Neural cell (in vitro differentiated cells): ENCODE data around the gene SPIN1. TPM values are rescaled to one million over a fixed set of nuclear protein-coding genes. Genes with fewer than 3 reads are reported as not detected.

Source experiments
- H2AFZ ChIP-seq: fragments of 200-600, 300-800 bp; sonication (generic), shearing (Covaris generic); 2 replicates; pipeline ENCODE4 v1.6.0; 2014; ENCODE audit warnings: low read depth, mild to moderate bottlenecking, antibody characterized with exemption, low read length, moderate library complexity
- H3F3A ChIP-seq: fragments of 200-600 bp; shearing (Covaris generic); 2 replicates; pipeline ENCODE4 v1.6.1; 2016; ENCODE audit warnings: mild to moderate bottlenecking, moderate library complexity, mixed read lengths, antibody characterized with exemption, low read length; ENCODE audit not compliant: insufficient read depth, poor library complexity, severe bottlenecking
- H3K27ac ChIP-seq: fragments of 200-600, 300-800 bp; sonication (generic), shearing (Covaris generic); 2 replicates; pipeline ENCODE4 v1.5.1; 2014; ENCODE audit warnings: mild to moderate bottlenecking, low read length, moderate library complexity
- H3K27me3 ChIP-seq: fragments of 300-800, 200-600 bp; sonication (generic), shearing (Covaris generic); 2 replicates; pipeline ENCODE4 v1.6.0; 2014; ENCODE audit warnings: mild to moderate bottlenecking, low read depth, low read length, moderate library complexity; ENCODE audit not compliant: insufficient read depth
- H3K36me3 ChIP-seq: fragments of 300-800, 200-600 bp; sonication (generic), shearing (Covaris generic); 2 replicates; pipeline ENCODE4 v1.5.1; 2014; ENCODE audit warnings: mild to moderate bottlenecking, antibody characterized with exemption, low read length, moderate library complexity; ENCODE audit not compliant: insufficient read depth
- H3K4me2 ChIP-seq: fragments of 300-800, 200-600 bp; sonication (generic), shearing (Covaris generic); 2 replicates; pipeline ENCODE4 v1.6.0; 2014; ENCODE audit warnings: mild to moderate bottlenecking, low read length
- H3K4me3 ChIP-seq: fragments of 300-800, 200-600 bp; sonication (generic), shearing (Covaris generic); 2 replicates; pipeline ENCODE4 v1.5.1; 2014; ENCODE audit warnings: mild to moderate bottlenecking, low read length, moderate library complexity
- H3K79me2 ChIP-seq: fragments of 200-600 bp; shearing (Covaris generic); replicated peaks from 2 replicates; pipeline ENCODE4 v1.6.0; 2014; ENCODE audit warnings: mild to moderate bottlenecking, low read length, moderate library complexity; ENCODE audit not compliant: insufficient read depth
- H3K9ac ChIP-seq: fragments of 300-800, 200-600 bp; sonication (generic), shearing (Covaris generic); 2 replicates; pipeline ENCODE4 v1.6.1; 2016; ENCODE audit warnings: mild to moderate bottlenecking, low read length, mixed read lengths
- H3K9me2 ChIP-seq: fragments of 200-600 bp; shearing (Covaris generic); 2 replicates; pipeline ENCODE4 v1.6.1; 2016; ENCODE audit warnings: mild to moderate bottlenecking, low read length, mixed read lengths; ENCODE audit not compliant: insufficient read depth
- H3K9me3 ChIP-seq: fragments of 200-600, 300-800 bp; sonication (generic), shearing (Covaris generic); 2 replicates; pipeline ENCODE4 v1.6.1; 2016; ENCODE audit warnings: mild to moderate bottlenecking, mixed run types, low read length, moderate library complexity, mixed read lengths
- H4K20me1 ChIP-seq: fragments of 200-600 bp; shearing (Covaris generic); 2 replicates; pipeline ENCODE4 v1.6.1; 2016; ENCODE audit warnings: mild to moderate bottlenecking, mixed run types; ENCODE audit not compliant: insufficient read depth
- EP300 ChIP-seq: fragments of 450-650 bp; conservative IDR thresholded peaks from 2 replicates; pipeline ENCODE4 v1.6.1; 2014; ENCODE audit warnings: antibody characterized with exemption, mild to moderate bottlenecking, moderate library complexity; ENCODE audit not compliant: poor library complexity, severe bottlenecking
- EZH2 ChIP-seq: fragments of 200-600, 300-800 bp; shearing (Covaris generic), sonication (generic); IDR thresholded peaks from 2 replicates; pipeline ENCODE4 v1.6.1; 2014; ENCODE audit warnings: antibody characterized with exemption, low read length, borderline replicate concordance, mild to moderate bottlenecking; ENCODE audit not compliant: insufficient read depth, poor library complexity, severe bottlenecking
- MXI1 ChIP-seq: fragments of 450-650 bp; conservative IDR thresholded peaks from 2 replicates; pipeline ENCODE4 v1.6.1; 2014; ENCODE audit warnings: antibody characterized with exemption, mild to moderate bottlenecking; ENCODE audit not compliant: poor library complexity, severe bottlenecking
- POLR2AphosphoS5 ChIP-seq: IDR thresholded peaks from 2 replicates; pipeline ENCODE4 v1.6.1; 2012
- RAD21 ChIP-seq: fragments of 450-650 bp; conservative IDR thresholded peaks from 2 replicates; pipeline ENCODE4 v1.6.1; 2014; ENCODE audit warnings: antibody characterized with exemption, mild to moderate bottlenecking, moderate library complexity
- SMC3 ChIP-seq: fragments of 450-650 bp; conservative IDR thresholded peaks from 2 replicates; pipeline ENCODE4 v1.6.1; 2014; ENCODE audit warnings: antibody characterized with exemption, mild to moderate bottlenecking, moderate library complexity; ENCODE audit not compliant: poor library complexity
- TAF1 ChIP-seq: IDR thresholded peaks from 2 replicates; pipeline ENCODE4 v1.6.1; 2012; ENCODE audit warnings: low read depth
- polyA plus RNA-seq: library from polyadenylated mRNA; depleted of rRNA; stranded (reverse); fragments of >200 nt; gene quantifications from 2 replicates; pipeline ENCODE4 v1.2.3, GENCODE V29; 2014
- TF ChIP-seq, protein P1 (sequence below): fragments of 450-650 bp; IDR thresholded peaks from 2 replicates; pipeline ENCODE4 v1.5.1; 2014; ENCODE audit warnings: antibody characterized with exemption, mild to moderate bottlenecking, moderate library complexity; ENCODE audit not compliant: poor library complexity, severe bottlenecking
- TF ChIP-seq, protein P2 (sequence below): IDR thresholded peaks from 2 replicates; pipeline ENCODE4 v1.6.1; 2012; ENCODE audit warnings: borderline replicate concordance

SPIN1 gene
- polyA plus RNA-seq, 1 donor from 2014 or later = 282 TPM

DNA sequence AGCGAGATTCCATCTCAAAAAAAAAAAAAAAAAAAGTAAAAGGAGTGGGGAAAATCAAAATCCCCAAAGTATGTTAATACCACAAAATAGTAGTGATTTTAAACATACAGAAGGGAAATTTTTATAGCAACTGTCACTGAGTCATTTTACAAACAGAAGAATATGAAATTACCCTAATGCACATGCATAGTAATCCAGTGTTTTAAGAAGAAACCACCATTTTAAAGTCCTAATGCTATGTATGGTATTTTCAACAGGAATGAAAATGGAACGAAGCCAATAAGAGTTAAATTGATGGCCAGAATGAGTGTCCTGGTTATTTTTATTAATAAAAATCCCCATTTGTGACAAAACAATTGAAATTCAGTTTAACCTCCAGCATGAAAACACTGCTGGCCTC is 120.1 kb downstream of the SPIN1 start:
- H3K9ac ChIP-seq = no peak overlapping the region
- H2AFZ ChIP-seq = no peak overlapping the region
- no peaks in the 10 kb centered on the region for H4K20me1 ChIP-seq
- no peaks in the 10 kb centered on the region for H3K9me3 ChIP-seq
- no peak overlapping the region for H3K4me3 ChIP-seq
- no peak overlapping the region for H3K4me2 ChIP-seq
- TF ChIP-seq POLR2AphosphoS5 (no peak), TAF1 (no peak), RAD21 (no peak), SMC3 (no peak), MXI1 (no peak), EZH2 (no peak)
- TF ChIP-seq, protein P1, sequence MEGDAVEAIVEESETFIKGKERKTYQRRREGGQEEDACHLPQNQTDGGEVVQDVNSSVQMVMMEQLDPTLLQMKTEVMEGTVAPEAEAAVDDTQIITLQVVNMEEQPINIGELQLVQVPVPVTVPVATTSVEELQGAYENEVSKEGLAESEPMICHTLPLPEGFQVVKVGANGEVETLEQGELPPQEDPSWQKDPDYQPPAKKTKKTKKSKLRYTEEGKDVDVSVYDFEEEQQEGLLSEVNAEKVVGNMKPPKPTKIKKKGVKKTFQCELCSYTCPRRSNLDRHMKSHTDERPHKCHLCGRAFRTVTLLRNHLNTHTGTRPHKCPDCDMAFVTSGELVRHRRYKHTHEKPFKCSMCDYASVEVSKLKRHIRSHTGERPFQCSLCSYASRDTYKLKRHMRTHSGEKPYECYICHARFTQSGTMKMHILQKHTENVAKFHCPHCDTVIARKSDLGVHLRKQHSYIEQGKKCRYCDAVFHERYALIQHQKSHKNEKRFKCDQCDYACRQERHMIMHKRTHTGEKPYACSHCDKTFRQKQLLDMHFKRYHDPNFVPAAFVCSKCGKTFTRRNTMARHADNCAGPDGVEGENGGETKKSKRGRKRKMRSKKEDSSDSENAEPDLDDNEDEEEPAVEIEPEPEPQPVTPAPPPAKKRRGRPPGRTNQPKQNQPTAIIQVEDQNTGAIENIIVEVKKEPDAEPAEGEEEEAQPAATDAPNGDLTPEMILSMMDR = no peak
- TF ChIP-seq, protein P2, sequence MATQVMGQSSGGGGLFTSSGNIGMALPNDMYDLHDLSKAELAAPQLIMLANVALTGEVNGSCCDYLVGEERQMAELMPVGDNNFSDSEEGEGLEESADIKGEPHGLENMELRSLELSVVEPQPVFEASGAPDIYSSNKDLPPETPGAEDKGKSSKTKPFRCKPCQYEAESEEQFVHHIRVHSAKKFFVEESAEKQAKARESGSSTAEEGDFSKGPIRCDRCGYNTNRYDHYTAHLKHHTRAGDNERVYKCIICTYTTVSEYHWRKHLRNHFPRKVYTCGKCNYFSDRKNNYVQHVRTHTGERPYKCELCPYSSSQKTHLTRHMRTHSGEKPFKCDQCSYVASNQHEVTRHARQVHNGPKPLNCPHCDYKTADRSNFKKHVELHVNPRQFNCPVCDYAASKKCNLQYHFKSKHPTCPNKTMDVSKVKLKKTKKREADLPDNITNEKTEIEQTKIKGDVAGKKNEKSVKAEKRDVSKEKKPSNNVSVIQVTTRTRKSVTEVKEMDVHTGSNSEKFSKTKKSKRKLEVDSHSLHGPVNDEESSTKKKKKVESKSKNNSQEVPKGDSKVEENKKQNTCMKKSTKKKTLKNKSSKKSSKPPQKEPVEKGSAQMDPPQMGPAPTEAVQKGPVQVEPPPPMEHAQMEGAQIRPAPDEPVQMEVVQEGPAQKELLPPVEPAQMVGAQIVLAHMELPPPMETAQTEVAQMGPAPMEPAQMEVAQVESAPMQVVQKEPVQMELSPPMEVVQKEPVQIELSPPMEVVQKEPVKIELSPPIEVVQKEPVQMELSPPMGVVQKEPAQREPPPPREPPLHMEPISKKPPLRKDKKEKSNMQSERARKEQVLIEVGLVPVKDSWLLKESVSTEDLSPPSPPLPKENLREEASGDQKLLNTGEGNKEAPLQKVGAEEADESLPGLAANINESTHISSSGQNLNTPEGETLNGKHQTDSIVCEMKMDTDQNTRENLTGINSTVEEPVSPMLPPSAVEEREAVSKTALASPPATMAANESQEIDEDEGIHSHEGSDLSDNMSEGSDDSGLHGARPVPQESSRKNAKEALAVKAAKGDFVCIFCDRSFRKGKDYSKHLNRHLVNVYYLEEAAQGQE = no peak
- no peaks in the 10 kb centered on the region for H3K36me3 ChIP-seq
- H3K9me2 ChIP-seq = no peaks in the 10 kb centered on the region
- no peaks in the 10 kb centered on the region for H3F3A ChIP-seq
- H3K79me2 ChIP-seq = no peaks in the 10 kb centered on the region
- no peak overlapping the region for H3K27ac ChIP-seq
- H3K27me3 ChIP-seq = no peaks in the 10 kb centered on the region

DNA sequence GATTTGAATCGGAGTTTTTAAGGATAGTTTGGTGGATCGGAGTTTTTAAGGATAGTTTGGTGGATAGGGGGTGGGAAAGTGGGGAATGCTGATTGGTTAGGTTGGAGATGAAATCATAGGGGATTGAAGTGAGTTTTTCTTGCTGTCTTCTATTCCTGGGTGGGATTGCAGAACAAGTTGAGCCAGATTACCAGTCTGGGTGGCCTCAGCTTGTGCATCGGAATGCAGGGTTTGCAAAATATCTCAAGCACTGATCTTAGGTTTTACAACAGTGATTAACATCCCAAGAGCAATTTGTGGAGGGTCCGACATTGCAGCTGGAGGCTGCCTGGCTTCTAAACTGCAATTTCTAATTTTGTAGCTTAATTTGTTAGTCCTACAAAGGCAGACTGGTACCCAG is 123.7 kb downstream of the SPIN1 start:
- Histone ChIP-seq H3K27ac (no peak overlapping the region), H3K4me3 (no peak overlapping the region), H3K36me3 (no peaks in the 10 kb centered on the region), H3K9me2 (no peaks in the 10 kb centered on the region), H3K27me3 (no peaks in the 10 kb centered on the region), H3K4me2 (no peak overlapping the region), H3K9ac (no peak overlapping the region), H4K20me1 (no peaks in the 10 kb centered on the region), H3K9me3 (no peaks in the 10 kb centered on the region), H3K79me2 (no peaks in the 10 kb centered on the region), H3F3A (no peaks in the 10 kb centered on the region), H2AFZ (no peak overlapping the region)
- TF ChIP-seq EZH2 (no peak), EP300 (no peak), TAF1 (no peak), MXI1 (no peak), RAD21 (no peak), POLR2AphosphoS5 (no peak), SMC3 (no peak)
- TF ChIP-seq, protein P1 = no peak
- TF ChIP-seq, protein P2 = no peak
